Thoracic aorta (tissue), 2 donors: ENCODE results near the gene TRIM62. TPM values are rescaled to one million over a fixed set of nuclear protein-coding genes. Genes with fewer than 3 reads are reported as not detected.

Experiments
- ATAC-seq: fragments of 150-250 bp; one replicate; pipeline ENCODE4 v1.8.0; 2017; ENCODE audit warnings: low read depth; ENCODE audit not compliant: insufficient number of reproducible peaks, low FRiP score
- DNase-seq: peaks from one replicate; pipeline ENCODE4 v3.0.0-alpha.2; 2020; ENCODE audit warnings: low spot score
- H3K27ac ChIP-seq, 2 donors: fragments of 200-600 bp; sonication (generic); 1 replicate in 1 of 2; 2 replicates in 1 of 2; pipeline ENCODE4 v1.5.1; 2016; ENCODE audit warnings: mild to moderate bottlenecking in 2 of 2, moderate library complexity in 2 of 2
- H3K27me3 ChIP-seq: fragments of 200-600 bp; sonication (generic); replicated peaks from 2 replicates; pipeline ENCODE4 v1.6.0; 2016; ENCODE audit warnings: mild to moderate bottlenecking; ENCODE audit not compliant: insufficient read depth
- H3K36me3 ChIP-seq: fragments of 200-600 bp; sonication (generic); one replicate; pipeline ENCODE4 v1.5.1; 2016
- H3K4me1 ChIP-seq, 2 donors: fragments of 200-600 bp; sonication (generic); 1 replicate in 1 of 2; 2 replicates in 1 of 2; pipeline versions ENCODE4 v1.5.1 to v1.6.0; 2016; ENCODE audit warnings: low read depth in 2 of 2, mild to moderate bottlenecking in 1 of 2; ENCODE audit not compliant: control insufficient read depth in 1 of 2
- H3K4me3 ChIP-seq: fragments of 200-600 bp; sonication (generic); 2 replicates; pipeline ENCODE4 v1.5.1; 2016; ENCODE audit warnings: mild to moderate bottlenecking
- H3K9me3 ChIP-seq: fragments of 200-600 bp; sonication (generic); 2 replicates; pipeline ENCODE4 v1.5.1; 2016
- total RNA-seq, 2 donors: library from RNA; depleted of rRNA; stranded (reverse); fragments of >200 nt; gene quantifications; one replicate each; pipeline versions ENCODE4 v1.1.0 to v1.2.3, GENCODE V29; 2016
- TF ChIP-seq, protein P1 (sequence below): fragments of 200-600 bp; sonication (generic); IDR thresholded peaks from one replicate; pipeline ENCODE4 v1.5.1; 2019; ENCODE audit warnings: antibody characterized with exemption

The TRIM62 gene
- total RNA-seq, 2 donors from 2014 or later: 13.0 to 14.0 TPM

DNA sequence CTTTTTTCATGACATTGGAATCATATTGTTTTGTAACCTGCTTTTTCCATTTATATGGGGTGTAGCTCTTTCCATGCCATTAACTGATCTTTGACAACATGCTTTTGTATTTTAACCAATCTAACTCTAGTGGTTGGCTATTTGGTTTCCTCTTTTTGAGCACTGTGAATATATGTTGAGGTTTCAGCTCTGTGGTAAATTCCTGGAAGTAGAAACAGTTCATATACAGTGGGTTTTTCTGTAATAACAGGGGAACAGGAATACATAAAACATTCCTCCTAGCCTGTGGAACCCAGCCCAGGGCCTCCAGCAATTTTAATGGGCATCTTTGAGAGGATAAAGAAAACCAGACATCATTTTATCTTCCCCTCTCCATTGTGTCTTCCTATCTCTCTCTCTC is 83.5 kb downstream of the TRIM62 start:
- Histone ChIP-seq H3K36me3 (no peaks in the 10 kb centered on the region), H3K4me3 (no peak overlapping the region), H3K27ac (no peak overlapping the region), H3K4me1 (no peaks in the 10 kb centered on the region), H3K9me3 (no peaks in the 10 kb centered on the region), H3K27me3 (no peaks in the 10 kb centered on the region)
- DNase-seq (no peak), ATAC-seq (no peak)
- TF ChIP-seq, protein P1, sequence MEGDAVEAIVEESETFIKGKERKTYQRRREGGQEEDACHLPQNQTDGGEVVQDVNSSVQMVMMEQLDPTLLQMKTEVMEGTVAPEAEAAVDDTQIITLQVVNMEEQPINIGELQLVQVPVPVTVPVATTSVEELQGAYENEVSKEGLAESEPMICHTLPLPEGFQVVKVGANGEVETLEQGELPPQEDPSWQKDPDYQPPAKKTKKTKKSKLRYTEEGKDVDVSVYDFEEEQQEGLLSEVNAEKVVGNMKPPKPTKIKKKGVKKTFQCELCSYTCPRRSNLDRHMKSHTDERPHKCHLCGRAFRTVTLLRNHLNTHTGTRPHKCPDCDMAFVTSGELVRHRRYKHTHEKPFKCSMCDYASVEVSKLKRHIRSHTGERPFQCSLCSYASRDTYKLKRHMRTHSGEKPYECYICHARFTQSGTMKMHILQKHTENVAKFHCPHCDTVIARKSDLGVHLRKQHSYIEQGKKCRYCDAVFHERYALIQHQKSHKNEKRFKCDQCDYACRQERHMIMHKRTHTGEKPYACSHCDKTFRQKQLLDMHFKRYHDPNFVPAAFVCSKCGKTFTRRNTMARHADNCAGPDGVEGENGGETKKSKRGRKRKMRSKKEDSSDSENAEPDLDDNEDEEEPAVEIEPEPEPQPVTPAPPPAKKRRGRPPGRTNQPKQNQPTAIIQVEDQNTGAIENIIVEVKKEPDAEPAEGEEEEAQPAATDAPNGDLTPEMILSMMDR: no peak

- no peaks in the 10 kb centered on the region for H3K27me3 ChIP-seq
- no peaks in the 10 kb centered on the region for H3K9me3 ChIP-seq
- no peak for DNase-seq
- TF ChIP-seq, protein P1: no peak
- H3K27ac ChIP-seq: no peak overlapping the region
- no peaks in the 10 kb centered on the region for H3K4me1 ChIP-seq
- H3K4me3 ChIP-seq: no peak overlapping the region
- ATAC-seq: no peak
- H3K36me3 ChIP-seq: no peaks in the 10 kb centered on the region
Observed at GRCh38 chr1:33097762-33098161, 84.1 kb downstream of the TRIM62 start.

DNA sequence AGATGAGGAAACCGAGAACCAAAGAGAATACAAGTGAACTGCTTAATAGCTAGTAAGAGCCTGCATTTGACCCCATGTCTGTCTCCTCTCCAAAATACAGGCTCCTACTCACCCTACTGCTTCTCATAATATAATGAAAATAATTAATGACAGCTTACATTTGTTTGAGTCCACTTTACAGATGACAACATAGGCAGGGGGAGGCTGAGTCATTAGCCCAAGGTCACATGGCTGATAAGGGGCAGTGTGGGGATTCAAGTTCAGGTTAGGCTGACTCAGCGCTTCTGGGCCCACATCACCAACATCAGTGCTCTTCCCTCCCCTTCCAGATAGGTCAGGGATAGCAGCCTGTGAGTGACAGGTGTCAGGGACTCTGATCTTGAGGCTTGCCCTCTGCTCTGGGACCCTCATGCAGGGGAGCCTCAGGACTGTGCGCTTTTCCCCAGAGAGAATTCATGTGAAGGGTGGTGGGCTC is 84.7 kb downstream of the TRIM62 start:
- ATAC-seq (no peak), DNase-seq (no peak)
- Histone ChIP-seq H3K27me3 (no peaks in the 10 kb centered on the region), H3K27ac (no peak overlapping the region), H3K4me3 (no peak overlapping the region), H3K36me3 (no peaks in the 10 kb centered on the region), H3K9me3 (no peaks in the 10 kb centered on the region), H3K4me1 (no peaks in the 10 kb centered on the region)
- TF ChIP-seq, protein P1: no peak

GRCh38 chr1:33096363-33097005 is 85.4 kb downstream of the TRIM62 start:
- no peak overlapping the region for H3K27ac ChIP-seq
- H3K4me1 ChIP-seq: no peaks in the 10 kb centered on the region
- DNase-seq (no peak), ATAC-seq (no peak)
- TF ChIP-seq, protein P1: no peak
- H3K27me3 ChIP-seq: no peaks in the 10 kb centered on the region
- no peaks in the 10 kb centered on the region for H3K36me3 ChIP-seq
- H3K4me3 ChIP-seq: no peak overlapping the region
- no peaks in the 10 kb centered on the region for H3K9me3 ChIP-seq

Other genes starting within 250 kb of the TRIM62 start
- gene RNF19B, start 217.2 kb downstream of the TRIM62 start, total RNA-seq: 10 to 100 TPM; 21.9 to 37.2 TPM
- 100 to 1,000 TPM; 106 to 253 TPM for gene AK2, start 145.2 kb downstream of the TRIM62 start, total RNA-seq
- 1 to 10 TPM; 5.6 to 6.2 TPM for gene AZIN2, start 100.9 kb downstream of the TRIM62 start, total RNA-seq
- gene ZNF362, start 74.4 kb upstream of the TRIM62 start, total RNA-seq: 10 to 100 TPM; 25.3 to 55.4 TPM
- gene A3GALT2, start 139.1 kb upstream of the TRIM62 start, total RNA-seq: under 1 TPM; 0.54 to 0.71 TPM
- gene PHC2, start 249.1 kb upstream of the TRIM62 start, total RNA-seq: 100 to 1,000 TPM; 174 to 238 TPM